Keratinocyte (primary cell): ENCODE data around the gene NOA1. TPM values are rescaled to one million over a fixed set of nuclear protein-coding genes. Genes with fewer than 3 reads are reported as not detected.

Experiments used
- DNase-seq: peaks from one replicate; pipeline ENCODE4 v3.0.0-alpha.2; 2011; ENCODE audit warnings: low read depth, missing footprints, low spot score
- FAIRE-seq: peaks from 2 replicates; lab custom pipeline; 2011; peaks lifted over from hg19 to GRCh38; lab: Jason Lieb, UNC
- H2AFZ ChIP-seq: 2 replicates; pipeline ENCODE4 v1.6.0; 2012; ENCODE audit warnings: low read length, control low read depth, inconsistent platforms; ENCODE audit not compliant: control insufficient read depth
- H3K27ac ChIP-seq: 2 replicates; pipeline ENCODE4 v1.5.1; 2011; ENCODE audit warnings: low read length; ENCODE audit not compliant: control insufficient read depth, insufficient read depth
- H3K27me3 ChIP-seq: 3 replicates; pipeline ENCODE4 v1.6.0; 2011; ENCODE audit warnings: low read length; ENCODE audit not compliant: control insufficient read depth, insufficient read depth; ENCODE audit errors: extremely low read depth
- H3K36me3 ChIP-seq, 2 experiments: 2 replicates in 1 of 2; 3 replicates in 1 of 2; pipeline ENCODE4 v1.5.1; 2011; ENCODE audit warnings: low read length in 2 of 2, mild to moderate bottlenecking in 1 of 2; ENCODE audit not compliant: control insufficient read depth in 2 of 2, insufficient read depth in 2 of 2; ENCODE audit errors: extremely low read depth in 1 of 2
- H3K4me1 ChIP-seq: 3 replicates; pipeline ENCODE4 v1.5.1; 2011; ENCODE audit warnings: low read length; ENCODE audit not compliant: control insufficient read depth, insufficient read depth; ENCODE audit errors: extremely low read depth
- H3K4me2 ChIP-seq: 3 replicates; pipeline ENCODE4 v1.6.0; 2011; ENCODE audit warnings: low read depth, low read length; ENCODE audit not compliant: control insufficient read depth, insufficient read depth; ENCODE audit errors: extremely low read depth
- H3K4me3 ChIP-seq, 3 experiments: fragments of 200-600 bp in 1 of 3; sonication (generic) in 1 of 3; 2 replicates in 2 of 3; 3 replicates in 1 of 3; pipeline ENCODE4 v1.5.1; 2011 to 2016; ENCODE audit warnings: low read length in 3 of 3, mild to moderate bottlenecking in 3 of 3, control low read depth in 2 of 3, inconsistent platforms in 1 of 3, low read depth in 1 of 3, mixed read lengths in 1 of 3, mixed run types in 1 of 3, moderate library complexity in 1 of 3; ENCODE audit not compliant: control insufficient read depth in 2 of 3, insufficient read depth in 2 of 3; ENCODE audit errors: extremely low read depth in 1 of 3
- H3K79me2 ChIP-seq: 2 replicates; pipeline ENCODE4 v1.6.0; 2012; ENCODE audit warnings: low read length; ENCODE audit not compliant: control insufficient read depth, insufficient read depth
- H3K9ac ChIP-seq: 3 replicates; pipeline ENCODE4 v1.6.0; 2011; ENCODE audit warnings: low read length; ENCODE audit not compliant: control insufficient read depth, insufficient read depth; ENCODE audit errors: extremely low read depth
- H3K9me1 ChIP-seq: 3 replicates; pipeline ENCODE4 v1.6.0; 2011; ENCODE audit warnings: low read length; ENCODE audit not compliant: control insufficient read depth, insufficient read depth; ENCODE audit errors: extremely low read depth
- H3K9me3 ChIP-seq: 2 replicates; pipeline ENCODE4 v1.5.1; 2012; ENCODE audit warnings: low read depth, low read length; ENCODE audit not compliant: control insufficient read depth
- H4K20me1 ChIP-seq: 3 replicates; pipeline ENCODE4 v1.6.0; 2011; ENCODE audit warnings: low read length; ENCODE audit not compliant: control insufficient read depth, insufficient read depth; ENCODE audit errors: extremely low read depth
- EZH2 ChIP-seq: IDR thresholded peaks from one replicate; pipeline ENCODE4 v1.6.1; 2012; ENCODE audit warnings: inconsistent platforms, mild to moderate bottlenecking, low read length, moderate library complexity
- dilution Hi-C: fragments of 300-500 bp; cut with MboI; formaldehyde crosslinking; loops from one replicate; pipeline ENCODE4 v1.7.0; 2020; ENCODE audit warnings: low sequenced_read_pairs; ENCODE audit not compliant: extremely low pct_ligation_motif_present
- polyA plus RNA-seq, 5 experiments: library from polyadenylated mRNA; depleted of rRNA in 3 of 5; stranded (reverse) in 3 of 5; stranded (forward) in 1 of 5; unstranded in 1 of 5; fragments of >200 nt; gene quantifications; 1 replicate in 1 of 5; 2 replicates in 3 of 5; 3 replicates in 1 of 5; pipeline versions ENCODE4 v1.2.1 to v1.2.3, GENCODE V29; 2011 to 2012; ENCODE audit warnings: missing spikeins in 2 of 5, low read depth in 1 of 5, low replicate concordance in 1 of 5
- TF ChIP-seq, protein P1 (sequence below), 3 experiments: IDR thresholded peaks in 1 of 3; conservative IDR thresholded peaks in 1 of 3; optimal IDR thresholded peaks in 1 of 3; 2 replicates in 2 of 3; 3 replicates in 1 of 3; pipeline versions ENCODE3 to v1.5.1; 2011; ENCODE audit warnings: low read length in 3 of 3, mild to moderate bottlenecking in 3 of 3, moderate library complexity in 2 of 3, control low read depth in 1 of 3, inconsistent platforms in 1 of 3; ENCODE audit not compliant: insufficient read depth in 2 of 3; ENCODE audit errors: extremely low read depth in 1 of 3

Gene NOA1
- polyA plus RNA-seq, 1 donor (not counting 4 experiments of a cell fraction or from before 2014, with no cell fraction given) = 15.5 TPM

DNA sequence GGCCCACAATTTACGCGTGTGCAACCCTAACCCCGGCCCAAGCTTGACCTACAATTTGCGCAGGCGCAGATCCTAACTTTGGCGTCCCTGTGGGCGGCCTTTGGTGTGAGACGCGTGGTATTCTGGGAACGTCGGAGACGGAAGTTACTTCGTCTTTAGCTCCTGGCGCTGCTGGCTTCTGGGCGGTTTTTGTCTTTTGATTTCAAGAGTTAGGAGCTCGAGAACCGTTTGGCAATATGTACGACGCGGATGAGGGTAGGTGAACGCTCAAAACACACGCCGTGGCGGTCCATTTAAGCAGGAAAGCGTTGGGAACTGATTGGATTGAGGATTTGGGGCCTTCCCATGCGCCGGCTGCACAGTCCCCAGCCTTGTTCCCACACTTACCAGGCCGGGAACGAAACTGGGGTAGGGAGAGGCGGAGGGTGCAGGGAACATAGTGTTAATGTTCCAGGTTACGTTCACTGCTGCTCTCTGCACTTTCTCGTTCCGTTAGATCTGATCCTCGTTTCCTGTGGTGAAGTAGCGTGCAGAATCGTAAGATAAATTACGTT is 1.4 kb upstream of the NOA1 start, which contains the start of gene POLR2B:
Gene POLR2B, plus strand, starts transcription at position 147 of the 554 bp plus-strand sequence. Its CDS starts 90 bp downstream, at position 237.
- peak; percentile 76 for FAIRE-seq

DNA sequence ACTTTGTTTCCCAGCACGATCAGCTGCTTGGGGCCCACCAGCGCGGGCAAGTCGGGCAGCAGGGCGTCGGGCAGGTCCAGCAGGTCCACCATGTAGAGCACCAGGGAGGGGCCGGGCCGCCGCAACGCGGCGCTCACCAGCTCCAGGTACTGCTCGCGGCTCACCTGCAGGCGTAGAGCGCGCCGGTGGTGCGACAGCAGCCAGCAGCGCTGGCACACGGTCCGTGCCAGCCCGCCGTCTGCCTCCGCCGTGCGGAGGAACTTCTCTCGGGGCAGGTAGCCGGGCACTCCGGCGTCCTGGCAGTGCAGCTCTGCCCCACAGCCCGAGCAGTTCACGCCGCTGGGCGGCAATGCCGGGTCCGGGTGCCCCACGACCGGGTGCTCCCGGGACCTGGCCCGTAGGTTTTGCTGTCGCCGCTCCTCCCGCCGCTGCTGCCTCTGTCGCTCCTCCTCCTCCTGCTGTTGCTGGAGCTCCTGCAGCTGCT is 527 bp downstream of the NOA1 start:
- Histone ChIP-seq H3K9ac (peak overlapping the region; percentile 98), H3K4me2 (peak overlapping the region; percentile 70), H3K9me1 (no peaks in the 10 kb centered on the region), H3K27me3 (no peaks in the 10 kb centered on the region), H3K4me3 (peak overlapping the region; percentile 86 to 99 (median 97)), H3K9me3 (no peaks in the 10 kb centered on the region), H3K4me1 (peaks cover 18% of the 10 kb centered on the region), H3K27ac (peak overlapping the region; percentile 90), H3K36me3 (peaks cover 15 to 20% of the 10 kb centered on the region in 2 experiments), H2AFZ (peak overlapping the region; percentile 95), H3K79me2 (peaks cover 81% of the 10 kb centered on the region), H4K20me1 (peaks cover 6% of the 10 kb centered on the region)
- TF ChIP-seq, protein P1, sequence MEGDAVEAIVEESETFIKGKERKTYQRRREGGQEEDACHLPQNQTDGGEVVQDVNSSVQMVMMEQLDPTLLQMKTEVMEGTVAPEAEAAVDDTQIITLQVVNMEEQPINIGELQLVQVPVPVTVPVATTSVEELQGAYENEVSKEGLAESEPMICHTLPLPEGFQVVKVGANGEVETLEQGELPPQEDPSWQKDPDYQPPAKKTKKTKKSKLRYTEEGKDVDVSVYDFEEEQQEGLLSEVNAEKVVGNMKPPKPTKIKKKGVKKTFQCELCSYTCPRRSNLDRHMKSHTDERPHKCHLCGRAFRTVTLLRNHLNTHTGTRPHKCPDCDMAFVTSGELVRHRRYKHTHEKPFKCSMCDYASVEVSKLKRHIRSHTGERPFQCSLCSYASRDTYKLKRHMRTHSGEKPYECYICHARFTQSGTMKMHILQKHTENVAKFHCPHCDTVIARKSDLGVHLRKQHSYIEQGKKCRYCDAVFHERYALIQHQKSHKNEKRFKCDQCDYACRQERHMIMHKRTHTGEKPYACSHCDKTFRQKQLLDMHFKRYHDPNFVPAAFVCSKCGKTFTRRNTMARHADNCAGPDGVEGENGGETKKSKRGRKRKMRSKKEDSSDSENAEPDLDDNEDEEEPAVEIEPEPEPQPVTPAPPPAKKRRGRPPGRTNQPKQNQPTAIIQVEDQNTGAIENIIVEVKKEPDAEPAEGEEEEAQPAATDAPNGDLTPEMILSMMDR (optimal IDR thresholded peaks at IDR 0.05 in 1 of 3, IDR thresholded peaks at IDR 0.05 in 1 of 3, conservative IDR thresholded peaks at IDR 0.05 in 1 of 3; ENCODE audit: extremely low read depth in 1 of 3, insufficient read depth in 2 of 3, low read length in 3 of 3) = peak in 2 of 3 experiments; percentile 16 to 45
- TF ChIP-seq EZH2 = no peak
- FAIRE-seq = no peak
- no peak for DNase-seq
- dilution Hi-C loops = no loop called here

More for the DNA sequence above, 1.4 kb upstream of the NOA1 start, which contains the start of gene POLR2B:
- H3K4me1 ChIP-seq = peaks cover 20% of the 10 kb centered on the region
- H2AFZ ChIP-seq = peak within 1 kb of the TSS; percentile 82
- peak within 1 kb of the TSS; percentile 98 for H3K9ac ChIP-seq
- dilution Hi-C loops = no loop called here
- H3K27me3 ChIP-seq = no peaks in the 10 kb centered on the region
- H3K4me2 ChIP-seq = peak within 1 kb of the TSS; percentile 79
- H3K36me3 ChIP-seq = peaks cover 2 to 4% of the 10 kb centered on the region in 2 experiments
- peak within 1 kb of the TSS; percentile 86 to 99 (median 97) for H3K4me3 ChIP-seq
- peaks cover 6% of the 10 kb centered on the region for H4K20me1 ChIP-seq
- peak within 1 kb of the TSS; percentile 90 for H3K27ac ChIP-seq
- peaks cover 86% of the 10 kb centered on the region for H3K79me2 ChIP-seq
- peak; percentile 60 for DNase-seq
- H3K9me3 ChIP-seq = no peaks in the 10 kb centered on the region
- TF ChIP-seq, protein P1 (optimal IDR thresholded peaks at IDR 0.05 in 1 of 3, IDR thresholded peaks at IDR 0.05 in 1 of 3, conservative IDR thresholded peaks at IDR 0.05 in 1 of 3; ENCODE audit: extremely low read depth in 1 of 3, insufficient read depth in 2 of 3, low read length in 3 of 3) = no peak
- no peak for TF ChIP-seq EZH2
- H3K9me1 ChIP-seq = no peaks in the 10 kb centered on the region
